HG02763 (cell line): ENCODE data around the gene TDG.

Experiments used
- ATAC-seq: cut with Tn5 transposase; IDR thresholded peaks from one replicate; pipeline ENCODE4 v1.9.1; 2021; ENCODE audit warnings: mild to moderate bottlenecking, moderate library complexity; ENCODE audit not compliant: unreplicated experiment

The TDG gene

GRCh38 chr12:103958621-103959020 lies 7.1 kb upstream of the TDG start:
- no peak for ATAC-seq

GRCh38 chr12:103960616-103961227 lies 5.0 kb upstream of the TDG start:
- ATAC-seq = no peak

- no peak for ATAC-seq
Measured at GRCh38 chr12:103962493-103962892, 3.2 kb upstream of the TDG start.

GRCh38 chr12:103964805-103965204 lies 867 bp upstream of the TDG start:
- ATAC-seq = no peak

GRCh38 chr12:103965255-103965589 lies 450 bp upstream of the TDG start:
- ATAC-seq = no peak

- ATAC-seq = no peak
Measured at GRCh38 chr12:103966736-103967135, 1.1 kb downstream of the TDG start.

- no peak for ATAC-seq
Measured at GRCh38 chr12:103969391-103969790, 3.7 kb downstream of the TDG start.

GRCh38 chr12:103973909-103974308 lies 8.2 kb downstream of the TDG start:
- no peak for ATAC-seq

- no peak for ATAC-seq
Measured at GRCh38 chr12:103975368-103975767, 9.7 kb downstream of the TDG start.

- ATAC-seq = no peak
Measured at GRCh38 chr12:103978384-103978982, 12.8 kb downstream of the TDG start.

GRCh38 chr12:103986829-103987228 lies 21.2 kb downstream of the TDG start:
- ATAC-seq = no peak

- ATAC-seq = no peak
Measured at GRCh38 chr12:103994235-103994634, 28.6 kb downstream of the TDG start.

- ATAC-seq = no peak
Measured at GRCh38 chr12:103996595-103996994, 30.9 kb downstream of the TDG start.

GRCh38 chr12:103997286-103997900 lies 31.7 kb downstream of the TDG start:
- no peak for ATAC-seq

- no peak for ATAC-seq
Measured at GRCh38 chr12:103998976-103999375, 33.3 kb downstream of the TDG start.

GRCh38 chr12:104000807-104001434 lies 35.2 kb downstream of the TDG start:
- ATAC-seq = no peak

- ATAC-seq = no peak
Measured at GRCh38 chr12:104002686-104003085, 37.0 kb downstream of the TDG start.

GRCh38 chr12:104003596-104003995 lies 37.9 kb downstream of the TDG start:
- no peak for ATAC-seq

- no peak for ATAC-seq
Measured at GRCh38 chr12:104006929-104007328, 41.3 kb downstream of the TDG start.

- ATAC-seq = no peak
Measured at GRCh38 chr12:104010121-104010520, 44.4 kb downstream of the TDG start.

GRCh38 chr12:104010606-104011169 lies 45.0 kb downstream of the TDG start:
- ATAC-seq = no peak

- no peak for ATAC-seq
Measured at GRCh38 chr12:104011253-104011652, 45.6 kb downstream of the TDG start.
